ENCODE results near the gene HIRIP3. TPM values are rescaled to one million over a fixed set of nuclear protein-coding genes. Genes with fewer than 3 reads are reported as not detected.
A peak's percentile ranks its signal among the peaks of the same experiment; 100 is the strongest.

The HIRIP3 gene
- total and polyA plus RNA-seq, 2 donors (not counting 3 experiments of a cell fraction or from before 2014, with no cell fraction given) = 6.7 to 8.6 TPM

GRCh38 chr16:29961479-29962343 lies 33.7 kb downstream of the HIRIP3 start, which contains the start of gene TMEM219:
Gene TMEM219 (plus strand): TSS chr16:29962079. CDS start chr16:29963144, 1,065 bp downstream.
- H3K4me1 ChIP-seq (ENCODE audit: control insufficient read depth, extremely low read depth, insufficient read depth, low read length) = peaks cover 15% of the 10 kb centered on the region
- CTCF ChIA-PET = interaction anchor here (0.5 to 3.8 kb wide), 18 partner anchors 8 to 261 kb away, joined by 3 to 16 read pairs (median 5); partner anchors contain the start of genes ASPHD1, KCTD13 and TAOK2
- H3K27me3 ChIP-seq (ENCODE audit: control insufficient read depth in 2 of 2, insufficient read depth in 2 of 2, low read length in 2 of 2) = no peaks in the 10 kb centered on the region
- dilution Hi-C loops (cut with MboI; ENCODE audit: extremely low pct_ligation_motif_present, low sequenced_read_pairs) = no loop called here
- peak within 1 kb of the TSS; percentile 83 for H3K9ac ChIP-seq (replicated peaks; ENCODE audit: extremely low read depth, insufficient read depth, low read length)
- peak within 1 kb of the TSS; percentile 88 for H2AFZ ChIP-seq (ENCODE audit: low read depth, low read length)
- no peaks in the 10 kb centered on the region for H3K9me3 ChIP-seq (replicated peaks; ENCODE audit: control insufficient read depth, insufficient read depth, low read length)
- peak within 1 kb of the TSS; percentile 63 to 82 (median 76) for H3K4me3 ChIP-seq (replicated peaks in 1 of 3; ENCODE audit: insufficient read depth in 1 of 3, low read depth in 1 of 3, low read length in 3 of 3)
- H3K27ac ChIP-seq (ENCODE audit: insufficient read depth, low read depth, low read length) = peak within 1 kb of the TSS; percentile 70
- no peak for TF ChIP-seq FOS (IDR thresholded peaks at IDR 0.05; ENCODE audit: borderline replicate concordance, insufficient read depth, low read length)
- TF ChIP-seq GATA2 (IDR thresholded peaks at IDR 0.05; ENCODE audit: insufficient read depth, insufficient read length, low read depth, low read length) = no peak
- TF ChIP-seq POLR2AphosphoS5 (IDR thresholded peaks at IDR 0.05; ENCODE audit: insufficient read depth, low read depth, low read length) = peak; percentile 83
- TF ChIP-seq POLR2A (IDR thresholded peaks at IDR 0.05; ENCODE audit: low read depth, low read length) = no peak
- TF ChIP-seq JUN (IDR thresholded peaks at IDR 0.05; ENCODE audit: borderline replicate concordance, insufficient read depth, insufficient read length, low read depth) = no peak
- no peak for TF ChIP-seq MYC (IDR thresholded peaks at IDR 0.05; ENCODE audit: low read depth, low read length)
- TF ChIP-seq EZH2 (IDR thresholded peaks at IDR 0.05; ENCODE audit: borderline replicate concordance, low read depth, low read length, severe bottlenecking) = no peak
- TF ChIP-seq CTCF (IDR thresholded peaks at IDR 0.05; ENCODE audit: extremely low read depth in 1 of 2, insufficient read depth in 1 of 2, low read depth in 1 of 2, low read length in 2 of 2) = peak; percentile 27 to 43
- no peaks in the 10 kb centered on the region for H4K20me1 ChIP-seq (replicated peaks; ENCODE audit: control insufficient read depth, extremely low read depth, insufficient read depth, low read length)
- peak within 1 kb of the TSS; percentile 93 for H3K4me2 ChIP-seq (ENCODE audit: insufficient read depth, low read length)
- DNase-seq (ENCODE audit: low read depth, low spot score) (peak; percentile 92), FAIRE-seq (peak; percentile 35)
- intact Hi-C loops (cut with micrococcal nuclease) = loop anchor here (1.0 kb wide), 3 partner anchors 12 to 98 kb away; partner anchors contain the start of genes CDIPT, HIRIP3 and TAOK2
- POLR2A ChIA-PET = interaction anchor here (2.9 kb wide), 1 partner anchor 12 kb away, joined by 14 read pairs; the partner anchor contains the start of gene TAOK2
- H3K36me3 ChIP-seq (ENCODE audit: control insufficient read depth in 2 of 2, extremely low read depth in 1 of 2, insufficient read depth in 2 of 2, low read length in 2 of 2) = no peaks in the 10 kb centered on the region
- no peaks in the 10 kb centered on the region for H3K9me1 ChIP-seq (replicated peaks; ENCODE audit: control insufficient read depth, extremely low read depth, insufficient read depth, low read length)
- no TSS peak for BruUV-seq (replicated peaks)
- peaks cover 2% of the 10 kb centered on the region for H3K79me2 ChIP-seq (ENCODE audit: control insufficient read depth, insufficient read depth, low read length)
